SK-N-SH (cell line): ENCODE data around the gene TECR. TPM values are rescaled to one million over a fixed set of nuclear protein-coding genes. Genes with fewer than 3 reads are reported as not detected.

ENCODE experiments used
- CTCF ChIA-PET: fragments of 300-600, 350-600 bp; formaldehyde crosslinking; extraction: SDS; loops from one replicate; lab custom pipeline; 2021; lab: Yijun Ruan, JAX
- POLR2A ChIA-PET: fragments of 350-600 bp; sonication (Branson Sonifier 250); formaldehyde crosslinking; extraction: SDS; loops from one replicate; lab custom pipeline; 2020; ENCODE audit warnings: antibody characterized with exemption, inconsistent platforms; lab: Yijun Ruan, JAX
- DNase-seq: peaks from one replicate; pipeline ENCODE4 v3.0.0; 2012
- H2AFZ ChIP-seq: fragments of 200-600 bp; sonication (generic); 2 replicates; pipeline ENCODE4 v1.8.1; 2016; ENCODE audit warnings: antibody characterized with exemption, mild to moderate bottlenecking, low read depth
- H3F3A ChIP-seq: fragments of 200-600 bp; sonication (generic); replicated peaks from 2 replicates; pipeline ENCODE3; 2016; ENCODE audit warnings: antibody characterized with exemption, mild to moderate bottlenecking; ENCODE audit not compliant: insufficient read depth
- H3K27ac ChIP-seq, 2 experiments: fragments of 200-500 bp in 1 of 2; fragments of 200-600 bp in 1 of 2; sonication (Bioruptor generic) in 1 of 2; sonication (generic), shearing (Covaris generic) in 1 of 2; 2 replicates each; pipeline versions ENCODE4 v1.5.1 to v1.6.1; 2014 to 2016; ENCODE audit warnings: low read depth in 2 of 2, inconsistent platforms in 1 of 2, low read length in 1 of 2, mild to moderate bottlenecking in 1 of 2, mixed read lengths in 1 of 2
- H3K27me3 ChIP-seq: fragments of 200-600 bp; sonication (generic), shearing (Covaris generic); 2 replicates; pipeline ENCODE4 v1.6.1; 2016; ENCODE audit warnings: mixed run types; ENCODE audit not compliant: insufficient read depth
- H3K36me3 ChIP-seq, 2 experiments: fragments of 200-500 bp in 1 of 2; fragments of 200-600 bp in 1 of 2; sonication (Bioruptor generic) in 1 of 2; sonication (generic) in 1 of 2; replicated peaks in 1 of 2; 2 replicates each; pipeline versions ENCODE3 to v1.5.1; 2014 to 2016; ENCODE audit warnings: low read length in 1 of 2, mild to moderate bottlenecking in 1 of 2; ENCODE audit not compliant: insufficient read depth in 2 of 2, control insufficient read depth in 1 of 2
- H3K4me1 ChIP-seq, 2 experiments: fragments of 200-500 bp in 1 of 2; fragments of 200-600 bp in 1 of 2; sonication (Bioruptor generic) in 1 of 2; sonication (generic), shearing (Covaris generic) in 1 of 2; 2 replicates each; pipeline versions ENCODE4 v1.5.1 to v1.6.1; 2014 to 2016; ENCODE audit warnings: low read depth in 1 of 2, low read length in 1 of 2, mixed run types in 1 of 2; ENCODE audit not compliant: insufficient read depth in 2 of 2, control insufficient read depth in 1 of 2
- H3K4me2 ChIP-seq: fragments of 200-600 bp; sonication (generic), shearing (Covaris generic); 2 replicates; pipeline ENCODE4 v1.6.1; 2017; ENCODE audit warnings: mixed run types
- H3K4me3 ChIP-seq, 2 experiments: fragments of 200-500 bp in 1 of 2; fragments of 200-600 bp in 1 of 2; sonication (Bioruptor generic) in 1 of 2; sonication (generic), shearing (Covaris generic) in 1 of 2; 2 replicates each; pipeline versions ENCODE4 v1.5.1 to v1.8.1; 2014 to 2016; ENCODE audit warnings: low read depth in 2 of 2, inconsistent platforms in 1 of 2, low read length in 1 of 2, mild to moderate bottlenecking in 1 of 2, mixed read lengths in 1 of 2, moderate library complexity in 1 of 2
- H3K79me2 ChIP-seq: fragments of 200-600 bp; sonication (generic); 2 replicates; pipeline ENCODE4 v1.8.1; 2017; ENCODE audit warnings: mild to moderate bottlenecking; ENCODE audit not compliant: insufficient read depth
- H3K9ac ChIP-seq: fragments of 200-600 bp; sonication (generic); 2 replicates; pipeline ENCODE4 v1.6.1; 2017; ENCODE audit warnings: mixed run types
- H3K9me2 ChIP-seq: fragments of 200-600 bp; sonication (generic); 2 replicates; pipeline ENCODE4 v1.6.1; 2017; ENCODE audit warnings: mixed run types
- H3K9me3 ChIP-seq: fragments of 200-600 bp; sonication (generic); 2 replicates; pipeline ENCODE4 v1.6.1; 2017; ENCODE audit warnings: mixed run types, mild to moderate bottlenecking, moderate library complexity
- H4K20me1 ChIP-seq: fragments of 200-600 bp; sonication (generic); 2 replicates; pipeline ENCODE4 v1.6.1; 2017; ENCODE audit warnings: mild to moderate bottlenecking, mixed run types; ENCODE audit not compliant: insufficient read depth
- EZH2phosphoT487 ChIP-seq: fragments of 200-600 bp; sonication (generic); IDR thresholded peaks from 2 replicates; pipeline ENCODE4 v1.6.1; 2017; ENCODE audit warnings: low read depth, mixed run types, mild to moderate bottlenecking, antibody characterized with exemption, moderate library complexity, borderline replicate concordance
- FOSL2 ChIP-seq: IDR thresholded peaks from 2 replicates; pipeline ENCODE4 v1.4.0; 2012; ENCODE audit warnings: low read depth, mild to moderate bottlenecking, moderate library complexity, borderline replicate concordance
- GATA2 ChIP-seq: sonication (generic); formaldehyde crosslinking; IDR thresholded peaks from 2 replicates; pipeline ENCODE4 v1.5.0; 2020; ENCODE audit warnings: mild to moderate bottlenecking, missing genetic modification reagents
- NRF1 ChIP-seq: IDR thresholded peaks from 2 replicates; pipeline ENCODE4 v1.6.1; 2012; ENCODE audit warnings: low read depth, mild to moderate bottlenecking, low read length
- RAD21 ChIP-seq: IDR thresholded peaks from 2 replicates; pipeline ENCODE4 v1.6.1; 2012; ENCODE audit warnings: mild to moderate bottlenecking, low read length
- TCF12 ChIP-seq: IDR thresholded peaks from 2 replicates; pipeline ENCODE4 v1.4.0; 2012
- WGBS: methylation state at CpG from one replicate; pipeline ENCODE4 v1.1.6; 2017; ENCODE audit warnings: low lambda C conversion rate; 5-methylcytosine and 5-hydroxymethylcytosine counted together
- polyA plus RNA-seq, 3 experiments: library from polyadenylated mRNA; depleted of rRNA; stranded (reverse); fragments of >200 nt; gene quantifications; 2 replicates each; pipeline ENCODE4 v1.2.3, GENCODE V29; 2012

TECR gene
- polyA plus RNA-seq, 1 of the 3 experiments (the other 2 are of a cell fraction) = 110 TPM

DNA sequence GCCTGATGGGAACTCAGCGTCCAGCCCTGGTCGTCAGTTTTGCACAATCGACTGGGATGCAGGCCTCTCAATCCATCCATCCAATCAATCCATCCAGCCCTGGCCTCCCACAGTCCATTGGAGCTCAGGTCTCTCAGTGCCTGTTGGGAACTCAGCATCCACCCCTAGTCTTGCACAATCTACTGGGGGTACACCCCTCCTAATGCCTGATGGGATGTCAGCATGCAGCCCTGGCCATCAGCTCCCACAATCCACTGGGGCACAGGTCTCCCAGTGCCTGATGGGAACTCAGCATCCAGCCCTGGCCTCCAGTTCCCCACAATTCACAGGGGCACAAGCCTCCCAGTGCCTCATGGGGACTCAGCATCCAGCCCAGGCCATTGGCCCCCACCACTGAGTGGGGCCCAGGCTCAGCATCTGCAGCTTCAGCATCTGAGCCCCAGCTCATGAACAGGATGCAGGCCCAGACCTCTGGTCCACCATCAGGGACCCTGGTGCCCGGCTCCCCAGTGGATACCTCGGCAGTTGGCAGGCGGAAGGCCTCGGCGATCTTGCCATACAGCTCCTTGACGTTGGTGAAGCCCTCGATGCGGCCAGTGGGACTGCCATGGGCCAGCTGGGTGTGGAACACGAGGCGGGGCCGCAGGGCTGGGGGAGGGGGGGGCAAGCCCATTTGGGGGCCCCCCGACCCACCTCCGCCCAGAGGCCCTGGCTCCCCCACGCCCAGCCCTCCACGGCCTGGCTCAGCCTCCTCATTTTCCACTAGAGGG is 47.0 kb upstream of the TECR start:
- TF ChIP-seq EZH2phosphoT487 = no peak
- TF ChIP-seq FOSL2 = no peak
- TF ChIP-seq GATA2 = no peak

DNA sequence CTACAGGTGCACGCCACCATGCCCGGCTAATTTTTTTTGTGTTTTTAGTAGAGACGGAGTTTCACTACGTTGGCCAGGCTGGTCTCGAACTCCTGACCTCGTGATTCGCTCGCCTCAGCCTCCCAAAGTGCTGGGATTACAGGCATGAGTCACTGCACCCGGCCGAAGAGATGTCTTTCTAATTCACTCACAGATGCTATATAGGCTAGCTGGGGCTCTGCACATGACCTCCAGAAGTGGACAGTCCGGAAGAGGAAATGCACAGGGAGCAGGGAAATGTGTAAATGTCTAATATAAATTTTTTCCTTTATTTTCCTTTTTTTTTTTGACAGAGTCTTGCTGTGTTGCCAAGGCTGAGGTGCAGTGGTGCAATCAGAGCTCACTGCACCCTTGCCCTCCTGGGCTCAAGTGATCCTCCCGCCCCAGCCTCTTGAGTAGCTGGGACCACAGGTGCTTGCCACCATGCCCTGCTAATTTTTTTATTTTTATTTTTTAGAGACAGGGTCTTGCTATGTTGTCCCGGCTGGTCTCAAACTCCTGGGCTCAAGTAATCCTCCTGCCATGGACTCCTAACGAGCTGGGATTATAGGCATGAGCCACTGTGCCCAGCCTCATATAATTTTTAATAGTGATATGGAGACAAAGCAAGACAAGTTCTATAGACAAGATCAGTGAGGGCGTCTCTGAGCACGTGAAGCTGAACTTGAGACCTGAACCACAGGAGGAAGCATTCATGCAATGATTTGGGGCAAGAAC is 41.8 kb upstream of the TECR start:
- no peak overlapping the region for H3K4me3 ChIP-seq
- 89% methylated on average over 16 of the region's 16 CpGs for WGBS
- no peak overlapping the region for H3K9ac ChIP-seq
- no peak overlapping the region for H2AFZ ChIP-seq
- TF ChIP-seq RAD21 = no peak
- CTCF ChIA-PET = interaction anchor here (0.8 to 3.4 kb wide), 6 partner anchors 8 to 350 kb away, joined by 3 to 22 read pairs (median 3); no protein-coding TSS in a partner anchor
- H3K4me1 ChIP-seq = no peaks in the 10 kb centered on the region
- no peaks in the 10 kb centered on the region for H3K9me3 ChIP-seq
- POLR2A ChIA-PET = no interaction called here
- peaks cover 6 to 10% of the 10 kb centered on the region in 2 experiments for H3K36me3 ChIP-seq
- no peak for DNase-seq
- no peak overlapping the region for H3K27ac ChIP-seq
- H3K9me2 ChIP-seq = no peaks in the 10 kb centered on the region
- peaks cover 38% of the 10 kb centered on the region for H3K79me2 ChIP-seq
- H3K4me2 ChIP-seq = no peak overlapping the region
- peaks cover 17% of the 10 kb centered on the region for H4K20me1 ChIP-seq
- peaks cover 8% of the 10 kb centered on the region for H3F3A ChIP-seq
- no peaks in the 10 kb centered on the region for H3K27me3 ChIP-seq

More for the DNA sequence above, 47.0 kb upstream of the TECR start:
- Histone ChIP-seq H3K4me3 (no peak overlapping the region), H4K20me1 (peaks cover 10% of the 10 kb centered on the region), H3K27ac (no peak overlapping the region), H3K9ac (no peak overlapping the region), H3K27me3 (no peaks in the 10 kb centered on the region), H3K9me2 (no peaks in the 10 kb centered on the region), H3K36me3 (peaks cover 6 to 10% of the 10 kb centered on the region in 2 experiments), H3K79me2 (peaks cover 17% of the 10 kb centered on the region), H3K9me3 (no peaks in the 10 kb centered on the region), H3K4me1 (peaks cover 4 to 9% of the 10 kb centered on the region in 2 experiments; a peak in 1 of 4 replicates), H3F3A (peaks cover 13% of the 10 kb centered on the region), H3K4me2 (no peak overlapping the region), H2AFZ (no peak overlapping the region)
- POLR2A ChIA-PET = interaction anchor here (0.6 kb wide), 1 partner anchor 122 kb away, joined by 5 read pairs; no protein-coding TSS in a partner anchor
- WGBS = 90% methylated on average over 2 of the region's 18 CpGs
- CTCF ChIA-PET = interaction anchor here (1.0 to 4.8 kb wide), 5 partner anchors 10 to 346 kb away, joined by 4 to 45 read pairs (median 18); partner anchors contain the start of genes ASF1B, DNAJB1 and GIPC1
- no peak for DNase-seq

GRCh38 chr19:14492756-14493337 is 36.5 kb upstream of the TECR start:
- Histone ChIP-seq H3K9ac (no peak overlapping the region), H3F3A (no peaks in the 10 kb centered on the region), H3K79me2 (peaks cover 54% of the 10 kb centered on the region), H4K20me1 (peaks cover 20% of the 10 kb centered on the region), H3K4me2 (no peak overlapping the region), H3K27ac (no peak overlapping the region; a peak in 1 of 4 replicates), H3K36me3 (peaks cover 4 to 6% of the 10 kb centered on the region in 2 experiments), H2AFZ (no peak overlapping the region), H3K9me2 (no peaks in the 10 kb centered on the region), H3K4me3 (no peak overlapping the region), H3K27me3 (no peaks in the 10 kb centered on the region), H3K9me3 (no peaks in the 10 kb centered on the region), H3K4me1 (peaks cover 4 to 25% of the 10 kb centered on the region in 2 experiments; a peak in 2 of 4 replicates)
- WGBS = 76% methylated on average over 5 of the region's 5 CpGs
- TF ChIP-seq NRF1 = no peak
- peak; percentile 14; the same call in 1 of the 2 replicates for TF ChIP-seq TCF12
- ChIA-PET POLR2A (no interaction called here), CTCF (interaction anchor here (0.8 to 3.6 kb wide), 7 partner anchors 10 to 356 kb away, joined by 3 to 34 read pairs (median 3); partner anchors contain the start of gene DNAJB1)
- no peak for DNase-seq
